DMS153 treated with DMSO at 0.1 percent for 48 hours (cell line): ENCODE results near the gene GLYATL3.
A peak's percentile ranks its signal among the peaks of the same experiment; 100 is the strongest.

ENCODE experiments used
- DNase-seq: peaks from one replicate; lab custom pipeline; 2025; ENCODE audit not compliant: unreplicated experiment; lab: John Stamatoyannopoulos, UW

GLYATL3 gene

DNA sequence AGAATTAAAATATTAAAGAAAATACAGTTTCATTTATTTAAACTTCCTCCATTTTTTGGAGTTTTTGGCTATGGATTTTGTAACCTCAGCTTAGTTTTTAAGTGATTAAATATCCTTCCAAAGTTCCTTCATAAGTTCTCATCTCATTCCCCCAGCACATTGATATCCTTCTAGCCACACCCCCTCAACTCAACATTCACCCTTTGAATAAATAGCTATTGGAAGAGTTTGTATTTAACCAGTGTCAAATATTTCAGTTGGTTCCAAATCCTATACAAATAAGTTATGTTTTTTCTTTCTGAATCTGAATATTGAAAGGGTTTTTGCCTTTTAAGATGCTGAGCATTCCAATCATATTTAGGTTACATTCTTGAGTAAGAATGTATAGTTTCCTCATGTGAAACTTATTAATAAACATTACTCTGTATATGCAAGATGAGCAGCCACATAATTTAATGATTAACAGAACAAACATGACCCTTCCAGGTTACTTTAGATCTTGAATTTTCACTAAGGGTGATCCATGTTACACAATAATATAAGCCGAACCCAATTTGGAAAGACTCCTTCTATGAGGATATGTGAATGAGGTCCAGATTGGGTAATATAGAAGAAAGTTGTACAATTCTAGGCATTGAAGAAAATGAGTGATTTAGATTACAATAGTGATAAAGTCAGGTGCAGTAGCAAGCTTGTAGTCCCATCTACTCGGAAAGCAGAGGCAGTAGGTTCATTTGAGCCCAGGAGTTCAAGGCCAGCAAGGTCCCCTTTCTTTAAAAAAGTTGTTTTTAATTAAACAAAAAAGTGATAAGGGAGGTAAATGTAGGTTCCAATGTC is 13.6 kb downstream of the GLYATL3 start:
- no peak for DNase-seq

DNA sequence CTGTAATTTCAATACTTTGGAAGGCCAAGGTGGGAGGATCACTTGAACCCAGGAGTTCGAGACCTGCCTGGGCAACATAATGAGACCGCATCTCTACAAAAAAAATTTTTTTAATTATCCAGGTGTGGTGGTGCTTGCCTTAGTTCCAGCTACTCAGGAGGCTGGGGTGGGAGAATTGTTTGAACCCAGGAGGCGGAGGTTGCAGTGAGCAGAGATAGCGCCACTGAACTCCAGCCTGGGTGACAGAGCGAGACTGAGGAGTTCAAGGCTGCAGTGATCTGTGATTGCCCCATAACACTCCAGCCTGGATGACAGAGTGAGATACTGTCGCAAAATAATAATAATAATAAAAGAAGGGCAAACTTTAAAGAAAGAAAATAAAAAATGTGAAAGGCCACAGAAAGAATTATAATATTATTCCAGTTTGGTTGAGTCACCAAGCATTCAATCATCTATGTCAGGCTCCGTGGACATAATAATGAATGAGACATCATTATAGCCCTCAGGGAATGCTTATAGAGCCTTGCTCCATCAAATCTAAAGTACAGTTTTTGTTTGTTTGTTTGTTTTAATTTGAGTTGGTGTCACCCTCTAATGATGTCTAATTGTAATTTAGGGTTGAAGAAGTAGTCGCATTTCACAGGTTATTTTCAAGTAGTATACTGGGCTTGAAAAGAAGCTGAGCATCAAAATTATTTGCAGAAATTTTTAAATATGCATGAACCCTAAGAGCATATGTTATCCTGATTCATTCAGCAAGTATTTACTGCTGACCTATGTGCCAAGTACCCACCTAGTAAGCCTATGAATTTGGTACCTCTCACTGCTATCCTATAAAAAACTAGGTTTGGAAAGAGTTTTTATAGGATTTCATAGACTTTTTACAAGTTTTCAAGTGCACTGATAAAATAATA is 15.1 kb downstream of the GLYATL3 start:
- DNase-seq, result no peak

DNA sequence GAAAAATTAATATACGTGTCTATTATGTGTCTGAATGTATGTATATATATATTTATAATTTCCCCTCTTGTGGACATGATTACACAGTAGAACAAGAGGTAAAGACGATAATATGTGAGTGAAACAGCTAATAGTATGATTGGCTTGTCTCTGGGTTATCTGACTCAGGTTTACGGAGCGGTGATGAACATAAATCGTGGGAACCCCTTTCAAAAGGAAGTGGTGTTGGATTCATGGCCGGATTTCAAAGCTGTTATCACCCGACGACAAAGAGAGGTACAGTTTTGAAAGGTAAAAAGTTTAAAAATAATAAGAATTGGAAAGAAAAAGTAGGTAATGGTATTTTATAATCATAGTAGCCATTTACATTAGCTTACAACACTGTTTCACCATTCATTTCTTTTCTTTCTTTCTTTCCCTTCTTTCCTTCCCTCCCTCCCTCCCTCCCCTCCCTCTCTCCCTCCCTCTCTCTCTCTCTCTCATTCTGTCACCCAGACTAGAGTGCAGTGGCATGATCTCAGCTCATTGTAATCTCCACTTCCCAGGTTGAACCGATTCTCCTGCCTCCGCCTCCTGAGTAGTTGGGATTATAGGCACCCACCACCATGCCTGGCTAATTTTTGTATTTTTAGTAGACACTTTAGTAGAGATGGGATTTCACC is 15.9 kb downstream of the GLYATL3 start:
- no peak for DNase-seq

DNA sequence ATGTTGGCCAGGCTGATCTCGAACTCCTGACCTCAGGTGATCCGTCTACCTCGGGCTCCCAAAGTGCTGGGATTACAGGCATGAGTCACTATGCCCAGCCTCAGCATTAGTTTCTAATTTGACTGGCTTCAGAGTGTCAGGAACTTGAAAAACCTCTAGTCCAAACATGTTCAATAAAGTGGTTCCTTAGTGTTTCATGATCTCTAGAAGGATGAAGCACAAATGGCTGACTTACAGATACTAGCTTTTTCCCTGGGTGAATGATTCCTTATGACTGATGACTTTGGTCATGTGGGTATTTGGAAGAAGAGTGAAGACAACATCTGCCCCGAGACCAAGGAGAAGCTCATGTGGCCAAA is 16.4 kb downstream of the GLYATL3 start:
- no peak for DNase-seq

DNA sequence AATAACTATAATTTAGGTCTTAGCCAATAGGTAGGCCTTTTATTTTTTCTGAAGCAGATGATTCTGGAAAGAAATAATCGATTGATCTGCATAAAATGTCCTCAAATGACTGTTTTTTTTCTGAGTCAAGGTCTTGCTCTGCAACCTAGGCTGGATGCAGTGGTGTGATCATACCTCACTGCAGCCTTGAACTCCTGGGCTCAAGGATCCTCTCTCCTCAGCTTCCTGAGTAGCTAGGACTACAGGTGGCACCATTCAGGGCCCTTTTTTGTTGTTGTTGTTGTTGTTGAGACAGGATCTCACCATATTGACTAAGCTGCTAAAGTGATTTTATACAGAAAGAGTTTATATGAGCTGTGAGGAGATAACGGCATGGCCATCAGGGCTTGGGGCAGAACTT is 18.2 kb downstream of the GLYATL3 start:
- no peak for DNase-seq

DNA sequence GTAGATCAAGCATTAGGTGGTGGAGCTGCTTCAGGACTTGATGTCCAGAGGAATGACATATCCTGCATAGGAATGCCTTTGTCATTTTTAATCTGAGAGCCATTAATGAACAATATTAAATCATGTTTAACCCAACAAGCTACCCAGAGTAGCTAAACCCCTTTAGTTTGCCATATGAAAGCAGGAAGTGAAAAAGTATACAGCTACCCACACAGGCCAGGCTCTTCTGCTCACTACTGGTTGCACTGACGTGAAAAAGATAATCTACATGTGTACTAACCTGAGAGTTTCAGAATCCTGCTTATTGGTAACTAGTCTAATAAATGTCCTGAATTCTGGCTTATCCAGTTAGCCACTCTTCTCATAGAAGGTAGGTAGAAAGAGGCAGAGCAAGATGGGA is 19.9 kb downstream of the GLYATL3 start:
- no peak for DNase-seq

DNA sequence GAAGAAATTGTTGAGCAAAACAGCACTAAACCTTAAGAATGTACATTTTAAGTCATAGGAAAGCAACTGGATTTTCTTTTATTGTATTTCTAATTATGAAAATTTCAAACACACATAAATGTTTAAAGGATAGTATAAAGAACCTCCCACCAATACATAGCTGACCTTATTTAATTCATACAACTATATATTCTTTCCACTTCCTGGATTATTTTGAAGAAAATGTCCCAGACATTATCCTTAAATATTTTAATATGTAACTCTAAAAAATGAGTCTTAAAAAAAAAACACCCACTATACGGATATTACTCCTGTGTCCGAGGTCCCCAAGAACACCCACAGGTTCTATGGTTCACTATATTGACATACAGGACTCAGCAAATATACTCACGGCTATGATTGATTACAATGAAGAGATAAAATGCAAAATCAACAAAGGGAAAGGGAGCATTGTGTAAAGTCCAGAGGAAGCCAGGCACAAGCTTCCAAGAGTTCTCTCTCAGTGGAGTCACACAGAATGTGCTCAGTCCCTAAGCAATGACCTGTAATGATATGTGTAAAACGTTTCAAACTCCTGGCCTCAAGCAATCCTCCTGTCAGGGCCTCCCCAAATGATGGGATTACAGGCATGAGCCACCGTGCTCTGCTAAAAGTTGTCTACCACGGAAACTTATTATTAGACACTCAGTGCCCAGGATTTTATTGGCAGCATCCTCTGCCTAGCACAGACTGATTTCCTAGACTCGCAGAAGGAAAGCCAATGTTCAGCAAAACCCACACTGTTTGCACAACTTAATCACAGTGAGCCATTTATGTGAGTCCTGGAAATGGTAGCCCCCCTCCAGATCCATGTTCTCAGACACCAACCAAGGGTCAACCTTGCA is 23.2 kb downstream of the GLYATL3 start:
- no peak for DNase-seq

DNA sequence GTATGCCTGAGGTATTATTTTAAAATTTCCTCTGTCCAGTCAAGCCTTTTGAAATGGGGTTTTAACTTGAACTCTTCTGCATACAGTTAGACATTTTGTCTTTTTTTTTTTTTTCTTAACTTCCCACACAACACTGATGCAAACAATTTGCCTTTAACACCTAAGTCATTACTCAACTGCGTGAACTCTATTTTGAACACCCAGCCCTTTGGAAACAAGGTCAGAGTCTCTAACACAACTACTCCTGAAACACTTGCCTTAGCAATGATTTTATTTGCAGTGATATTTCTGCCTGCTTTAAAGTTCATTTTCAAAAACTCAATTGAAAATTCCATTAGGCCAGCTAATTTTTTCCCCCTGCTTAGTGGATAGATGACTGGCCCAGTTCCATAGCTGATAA is 24.2 kb downstream of the GLYATL3 start:
- no peak for DNase-seq

DNA sequence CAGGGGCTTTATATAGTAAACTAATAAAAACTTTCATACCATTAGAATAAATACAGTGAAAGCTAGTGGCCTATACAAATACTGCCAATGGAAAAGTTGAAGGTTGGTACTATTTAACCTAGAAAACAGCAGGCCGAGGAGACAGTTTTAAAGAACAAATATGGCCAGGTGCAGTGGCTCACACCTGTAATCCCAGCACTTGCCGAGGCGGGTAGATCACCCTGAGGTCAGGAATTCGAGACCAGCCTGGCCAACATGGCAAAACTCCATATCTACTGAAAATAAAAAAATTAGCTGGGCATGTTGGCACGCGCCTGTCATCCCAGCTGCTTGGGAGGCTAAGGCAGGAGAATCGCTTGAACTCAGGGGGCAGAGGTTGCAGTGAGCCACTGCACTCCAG is 24.8 kb downstream of the GLYATL3 start:
- no peak for DNase-seq

DNA sequence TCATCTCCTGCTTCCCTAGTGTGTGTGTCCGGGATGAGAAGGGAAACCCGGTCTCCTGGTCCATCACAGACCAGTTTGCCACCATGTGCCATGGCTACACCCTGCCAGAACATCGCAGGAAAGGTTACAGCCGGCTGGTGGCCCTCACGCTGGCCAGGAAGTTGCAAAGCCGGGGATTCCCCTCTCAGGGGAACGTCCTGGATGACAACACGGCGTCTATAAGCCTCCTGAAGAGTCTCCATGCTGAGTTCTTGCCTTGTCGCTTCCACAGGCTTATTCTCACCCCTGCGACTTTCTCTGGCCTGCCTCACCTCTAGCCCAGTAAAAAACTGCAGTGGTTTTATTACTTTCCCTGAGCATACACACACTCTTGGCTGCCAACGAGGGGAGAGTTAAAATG is 26.9 kb downstream of the GLYATL3 start:
- no peak for DNase-seq

DNA sequence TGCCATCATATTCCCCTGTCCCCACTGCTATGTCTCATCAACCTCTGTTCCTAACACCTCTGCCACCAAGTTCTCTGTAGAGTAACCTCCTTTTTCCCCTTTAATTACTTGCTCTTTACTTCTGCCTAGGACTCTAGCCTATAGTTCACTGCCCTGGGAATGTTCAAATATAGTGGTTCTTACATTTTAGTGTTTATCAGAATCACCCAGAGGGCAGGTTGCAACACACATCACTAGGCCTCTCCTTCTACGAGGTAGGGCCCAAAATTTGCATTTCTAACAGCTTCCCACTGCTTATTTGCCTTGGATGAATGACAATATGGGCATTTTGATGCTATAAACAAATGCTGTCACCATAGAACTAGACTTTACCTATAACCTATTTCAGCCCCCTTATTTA is 27.6 kb downstream of the GLYATL3 start:
- no peak for DNase-seq

DNA sequence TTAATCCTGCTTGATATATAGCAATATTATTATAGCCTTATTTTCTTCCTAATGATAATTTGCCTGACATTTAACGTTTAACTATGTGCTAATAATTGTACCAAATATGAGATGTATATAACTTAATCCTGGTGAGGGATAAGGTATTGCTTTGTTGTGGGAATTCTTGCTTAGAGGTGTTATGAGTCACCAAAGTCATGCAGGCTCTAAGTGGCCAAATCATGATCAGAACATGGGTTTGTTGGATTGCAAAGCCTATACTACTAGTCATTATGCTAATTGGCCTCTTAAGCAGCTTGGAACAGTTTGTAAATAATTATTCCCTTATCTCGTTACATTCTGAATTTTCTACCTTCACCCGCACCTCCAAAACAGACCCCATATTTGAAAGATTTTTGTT is 28.8 kb downstream of the GLYATL3 start:
- no peak for DNase-seq

DNA sequence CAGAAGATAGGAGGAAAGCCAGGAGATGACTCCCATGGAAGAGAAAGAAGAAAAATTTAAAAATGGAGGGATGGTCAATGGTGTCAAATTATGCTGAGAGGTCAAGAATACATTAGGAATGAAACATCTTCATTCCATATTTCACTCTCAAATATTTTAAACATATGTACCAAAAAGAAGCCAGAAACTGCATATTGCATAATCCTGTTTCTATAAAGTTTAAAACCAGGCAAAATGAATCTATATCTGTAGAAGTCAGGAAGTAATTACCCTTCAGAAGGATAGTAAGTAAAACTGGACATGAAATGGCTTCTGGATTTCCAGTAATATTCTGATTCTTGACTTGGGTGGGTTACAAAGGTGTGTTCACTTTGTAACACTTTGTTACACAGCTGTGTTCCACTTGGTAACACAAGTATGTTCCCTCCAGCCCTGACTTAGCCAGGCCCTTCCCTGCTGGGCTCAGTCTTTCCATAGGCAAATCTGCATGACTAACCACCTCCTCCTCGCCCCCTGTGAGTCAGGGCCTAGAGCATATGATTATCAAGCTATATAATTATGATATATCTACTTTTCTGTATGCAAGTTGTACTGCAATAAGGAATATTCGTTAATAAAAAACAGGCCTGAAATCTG is 30.5 kb downstream of the GLYATL3 start:
- DNase-seq, result no peak

DNA sequence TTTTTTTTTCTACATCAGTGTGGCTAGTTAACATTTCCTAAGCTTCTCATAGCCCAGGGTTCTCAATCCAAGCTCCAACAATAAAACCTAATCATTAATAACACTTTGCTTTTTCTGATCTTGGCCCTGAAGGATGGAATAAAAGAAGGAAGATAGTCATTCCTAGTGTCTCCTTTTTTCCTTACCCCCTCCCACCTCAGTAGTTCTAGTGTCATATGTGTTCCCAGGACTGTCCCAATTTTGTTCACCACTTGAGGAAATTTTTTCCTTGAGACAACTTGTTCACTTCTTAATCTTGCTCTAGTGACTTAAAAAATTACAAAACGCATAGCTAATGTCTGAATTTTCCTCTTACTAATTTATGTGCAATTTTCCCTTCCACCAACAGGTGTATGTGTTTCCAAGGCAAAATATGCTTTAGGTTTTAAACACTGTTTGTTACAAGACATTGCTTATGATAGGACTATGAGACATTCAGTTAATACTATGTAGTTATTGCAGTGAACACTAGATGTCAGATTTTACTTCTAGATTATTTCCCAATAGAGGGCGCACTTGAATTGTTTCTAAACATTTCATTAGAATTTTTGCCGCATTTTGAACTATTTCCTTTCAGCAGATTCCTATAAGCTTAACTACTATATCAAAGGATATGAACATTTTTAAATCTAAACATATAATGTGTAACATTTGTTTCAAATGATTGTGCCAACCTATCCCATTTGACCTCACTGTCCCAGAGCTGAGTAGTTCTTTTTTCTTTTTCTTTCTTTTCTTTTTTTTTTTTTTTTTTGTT is 32.2 kb downstream of the GLYATL3 start:
- DNase-seq, result peak; percentile 53

DNA sequence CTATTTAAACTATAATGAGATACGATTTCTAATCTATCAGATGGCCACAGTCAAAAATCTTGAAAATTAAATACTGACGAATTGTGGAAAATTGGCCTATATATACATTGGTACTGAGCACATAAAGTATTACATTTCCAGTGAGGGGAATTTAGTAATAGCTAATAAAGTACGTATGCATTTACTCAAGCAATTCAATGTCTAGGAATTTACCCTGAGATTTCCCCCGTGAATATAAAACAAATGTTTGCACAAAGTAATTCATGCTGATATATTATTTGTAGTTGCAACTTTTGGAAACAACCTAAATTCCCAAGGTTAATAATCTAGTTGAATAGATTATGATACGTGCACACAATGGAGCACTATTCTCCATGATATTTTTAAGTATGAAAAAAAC is 36.1 kb downstream of the GLYATL3 start:
- no peak for DNase-seq

DNA sequence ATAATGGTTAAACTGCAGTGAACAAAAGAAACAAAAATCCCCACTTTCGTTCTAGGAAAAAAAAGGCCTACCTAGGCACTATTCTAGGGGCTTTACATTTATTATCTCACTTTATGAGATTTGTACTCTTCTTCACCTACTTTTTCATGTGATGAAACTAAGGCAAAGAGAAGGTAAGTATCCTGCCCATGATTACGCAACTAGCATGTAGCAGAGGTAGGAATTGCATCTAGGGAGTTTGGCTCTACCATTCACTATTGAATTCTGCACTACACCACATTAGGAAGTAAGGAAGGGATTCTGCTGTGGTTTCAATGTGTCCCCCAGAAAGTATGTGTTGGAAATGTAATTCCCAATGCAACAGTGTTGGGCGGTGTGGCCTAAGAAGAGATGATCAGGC is 39.4 kb downstream of the GLYATL3 start:
- DNase-seq, result no peak

DNA sequence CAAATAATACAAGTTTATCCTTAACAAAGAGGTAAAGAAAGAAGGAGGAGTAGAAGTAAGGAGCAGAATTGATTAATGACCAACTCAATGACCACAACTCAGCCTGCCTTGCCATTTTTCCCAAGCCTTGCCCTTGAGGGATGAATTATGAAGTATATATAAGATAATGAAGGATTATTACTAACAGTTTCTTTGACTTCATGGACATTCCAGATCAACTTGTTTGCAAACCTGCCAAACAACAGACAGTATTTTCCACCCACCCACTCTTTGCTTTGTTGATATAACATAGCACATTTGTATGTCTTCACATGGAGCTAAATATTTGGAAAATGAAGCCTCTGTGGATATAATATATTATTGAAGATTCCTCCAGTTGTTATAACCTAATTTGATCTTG is 40.9 kb downstream of the GLYATL3 start:
- no peak for DNase-seq

DNA sequence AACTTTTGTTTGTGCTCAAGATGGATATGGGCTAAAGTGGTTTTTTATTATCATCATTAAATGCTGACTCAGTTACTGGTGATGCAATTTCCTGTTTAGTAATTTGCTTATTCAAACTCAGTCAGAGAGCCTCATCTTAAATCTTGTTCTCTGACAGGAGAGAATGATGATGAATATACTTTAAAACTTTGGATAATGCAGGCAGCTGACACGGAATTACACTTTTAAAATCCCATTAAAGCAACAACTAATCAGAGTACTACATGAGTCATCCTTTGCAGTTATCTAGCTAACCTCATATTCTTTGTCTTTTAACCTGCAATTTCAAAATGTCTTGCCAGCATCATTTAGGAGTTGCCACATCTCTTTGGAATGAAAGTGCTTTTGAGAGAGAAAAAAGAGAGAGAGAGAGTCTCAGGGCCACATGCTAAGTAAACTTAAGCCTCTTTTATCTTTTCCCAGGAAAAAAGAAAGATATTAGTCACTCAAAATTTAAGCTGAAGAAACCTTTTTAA is 41.5 kb downstream of the GLYATL3 start:
- peak; percentile 42 for DNase-seq

DNA sequence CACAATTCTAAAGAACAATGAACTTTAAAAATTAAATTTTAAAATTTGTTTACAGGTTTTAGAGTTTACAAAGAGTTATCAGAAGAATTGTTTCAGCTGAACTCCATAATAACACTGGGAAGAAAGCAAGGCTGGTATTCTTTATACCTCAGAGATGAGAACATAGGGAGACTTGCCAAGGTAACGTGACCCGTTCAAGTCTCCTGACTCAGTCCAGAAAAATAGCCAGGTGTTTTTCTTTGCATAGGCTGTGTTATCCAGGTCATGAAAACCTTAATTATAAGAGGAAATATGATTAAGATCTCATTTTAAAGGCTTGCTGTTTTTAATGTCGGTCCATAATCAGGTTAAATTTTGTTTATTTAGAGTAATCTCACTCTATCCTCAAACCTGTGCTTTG is 42.2 kb downstream of the GLYATL3 start:
- DNase-seq, result no peak
